Astrocyte of the spinal cord (primary cell): Measurements from ENCODE around the gene USP14.

Source experiments
- DNase-seq: peaks from one replicate; pipeline ENCODE4 v3.0.0; 2011; ENCODE audit warnings: low read depth, low spot score
- H3K4me3 ChIP-seq: 2 replicates; pipeline ENCODE4 v1.5.1; 2011; ENCODE audit warnings: low read depth, mild to moderate bottlenecking, low read length, moderate library complexity
- in situ Hi-C: cut with HindIII; loops from 2 replicates; pipeline ENCODE4 v1.10.0; 2017; ENCODE audit warnings: low sequenced_read_pairs
- TF ChIP-seq, protein P1 (sequence below): IDR thresholded peaks from 2 replicates; pipeline ENCODE4 v1.5.1; 2012; ENCODE audit warnings: low read depth, mild to moderate bottlenecking, low read length, inconsistent platforms

USP14 gene

DNA sequence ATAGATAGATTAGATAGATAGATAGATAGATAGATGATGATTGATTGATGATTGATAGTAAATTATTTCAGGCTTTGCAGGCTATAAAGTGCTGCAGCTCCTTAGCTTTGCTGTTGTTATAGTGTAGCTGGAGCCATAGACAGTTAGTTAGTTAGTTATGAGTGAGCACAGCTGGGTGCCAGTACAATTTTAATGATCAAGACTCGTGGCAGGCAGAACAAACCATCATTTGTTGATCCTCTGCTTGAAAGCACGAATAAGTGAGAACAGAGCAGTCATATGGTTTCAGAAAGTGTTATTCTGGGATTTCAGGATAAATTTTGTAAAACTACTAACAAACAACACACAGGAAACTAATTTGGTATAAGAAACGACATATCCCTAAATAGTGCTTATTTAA lies 55.6 kb downstream of the USP14 start:
- DNase-seq: no peak
- no peak overlapping the region for H3K4me3 ChIP-seq
- in situ Hi-C loops: no loop called here

DNA sequence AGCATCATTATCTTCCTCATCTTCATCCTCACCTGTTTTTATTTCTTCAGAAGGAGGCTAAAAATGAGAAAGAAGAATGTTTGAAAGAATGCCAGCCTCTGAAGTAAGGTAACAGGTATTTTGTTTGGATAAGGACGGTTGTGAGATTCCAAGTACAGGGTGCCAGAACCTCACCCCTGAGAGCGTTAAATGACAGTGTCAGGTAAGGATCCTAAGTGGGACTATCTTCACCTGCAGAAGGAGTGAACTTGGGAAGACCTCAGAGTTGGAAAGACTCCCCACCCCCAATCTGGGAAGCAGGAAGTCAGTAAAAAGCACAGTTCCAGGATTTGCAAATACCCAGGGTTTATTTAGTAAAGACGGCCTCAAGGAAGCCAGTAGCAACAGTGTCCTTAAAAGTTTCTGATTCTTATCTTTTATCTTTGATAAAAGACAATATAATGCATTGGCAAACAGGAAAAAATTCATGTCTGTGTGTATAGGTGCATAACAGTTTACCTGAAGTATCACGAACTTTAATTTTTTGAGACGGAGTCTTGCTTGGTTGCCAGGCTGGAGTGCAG lies 57.2 kb downstream of the USP14 start:
- no peak for DNase-seq
- TF ChIP-seq, protein P1, sequence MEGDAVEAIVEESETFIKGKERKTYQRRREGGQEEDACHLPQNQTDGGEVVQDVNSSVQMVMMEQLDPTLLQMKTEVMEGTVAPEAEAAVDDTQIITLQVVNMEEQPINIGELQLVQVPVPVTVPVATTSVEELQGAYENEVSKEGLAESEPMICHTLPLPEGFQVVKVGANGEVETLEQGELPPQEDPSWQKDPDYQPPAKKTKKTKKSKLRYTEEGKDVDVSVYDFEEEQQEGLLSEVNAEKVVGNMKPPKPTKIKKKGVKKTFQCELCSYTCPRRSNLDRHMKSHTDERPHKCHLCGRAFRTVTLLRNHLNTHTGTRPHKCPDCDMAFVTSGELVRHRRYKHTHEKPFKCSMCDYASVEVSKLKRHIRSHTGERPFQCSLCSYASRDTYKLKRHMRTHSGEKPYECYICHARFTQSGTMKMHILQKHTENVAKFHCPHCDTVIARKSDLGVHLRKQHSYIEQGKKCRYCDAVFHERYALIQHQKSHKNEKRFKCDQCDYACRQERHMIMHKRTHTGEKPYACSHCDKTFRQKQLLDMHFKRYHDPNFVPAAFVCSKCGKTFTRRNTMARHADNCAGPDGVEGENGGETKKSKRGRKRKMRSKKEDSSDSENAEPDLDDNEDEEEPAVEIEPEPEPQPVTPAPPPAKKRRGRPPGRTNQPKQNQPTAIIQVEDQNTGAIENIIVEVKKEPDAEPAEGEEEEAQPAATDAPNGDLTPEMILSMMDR: no peak
- H3K4me3 ChIP-seq: no peak overlapping the region
- in situ Hi-C loops: no loop called here

More for the DNA sequence above, 55.6 kb downstream of the USP14 start:
- TF ChIP-seq, protein P1: no peak

DNA sequence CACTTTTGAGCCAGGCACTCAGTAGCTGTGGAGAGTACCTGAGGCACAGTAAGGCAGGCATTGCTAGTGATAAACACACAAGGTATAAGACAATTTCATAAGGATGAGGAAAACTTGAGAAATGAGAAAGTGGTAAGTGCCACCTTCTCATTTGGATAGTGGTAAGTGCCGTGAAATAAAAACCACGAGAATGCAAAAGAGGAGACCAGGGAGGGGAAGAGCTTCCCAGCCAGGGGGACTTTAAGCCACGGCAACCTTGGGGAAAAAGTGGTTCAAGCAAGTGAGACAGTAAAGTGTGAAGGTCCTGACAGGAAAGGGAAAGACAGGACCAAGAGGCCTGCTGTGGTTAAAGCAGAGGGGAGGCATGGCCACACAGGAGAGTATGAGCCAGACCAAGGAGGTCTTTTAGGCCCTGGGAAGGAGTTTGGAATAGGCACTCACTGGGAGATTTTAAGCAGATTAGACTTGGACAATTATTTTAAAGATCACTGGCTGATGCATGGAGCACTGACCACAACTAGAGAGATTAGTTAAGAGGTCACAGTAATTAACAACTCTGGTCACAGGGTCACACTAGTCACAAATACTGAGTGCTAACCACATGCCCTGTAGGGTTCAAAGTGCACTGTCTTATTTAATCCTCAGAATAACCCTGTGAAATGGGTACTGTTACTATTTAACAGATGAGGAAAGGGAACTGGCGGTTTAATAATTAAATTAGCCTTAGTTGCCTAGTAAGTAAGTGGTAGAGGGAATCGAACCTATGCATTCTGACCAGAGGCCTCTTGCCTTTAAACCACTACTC lies 59.4 kb downstream of the USP14 start:
- no peak for DNase-seq
- TF ChIP-seq, protein P1: no peak
- H3K4me3 ChIP-seq: no peak overlapping the region
- in situ Hi-C loops: no loop called here

DNA sequence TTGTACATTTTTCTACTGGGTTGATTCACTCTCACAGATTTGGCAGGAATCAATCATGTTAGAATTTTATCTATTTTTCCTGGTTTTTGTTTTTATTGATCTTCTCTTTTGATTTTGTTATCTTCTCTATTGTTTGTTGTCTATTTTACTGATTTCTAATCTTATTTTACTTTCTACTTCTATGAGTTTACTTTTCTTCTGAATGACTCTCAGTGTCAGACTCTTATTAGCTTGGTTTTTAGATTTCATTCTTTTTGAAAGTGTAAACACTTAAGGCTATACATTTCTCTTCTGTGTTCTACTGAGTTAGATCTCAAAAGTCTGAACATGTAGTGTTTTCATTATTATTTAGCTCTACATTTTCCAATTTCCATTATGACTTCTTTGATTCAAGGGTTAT lies 62.4 kb downstream of the USP14 start:
- H3K4me3 ChIP-seq: no peak overlapping the region
- DNase-seq: no peak
- TF ChIP-seq, protein P1: no peak
- in situ Hi-C loops: no loop called here

DNA sequence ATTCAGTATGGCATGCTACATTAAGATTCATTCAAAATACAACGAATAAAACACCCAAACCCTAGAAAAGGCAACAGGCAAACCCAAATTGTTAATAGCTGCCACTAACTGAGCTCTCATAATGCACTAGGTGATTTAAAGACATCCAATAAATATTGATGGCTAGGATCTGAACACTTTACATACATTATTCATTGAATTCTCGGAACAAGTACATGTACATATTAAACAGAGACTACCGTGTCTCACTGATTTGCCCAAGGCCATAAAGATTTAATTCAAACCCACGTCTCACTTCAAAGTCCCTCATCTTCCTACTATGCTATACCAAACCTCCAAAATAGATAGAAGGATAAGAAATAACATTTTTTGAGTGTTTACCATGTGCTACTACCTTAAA lies 67.4 kb downstream of the USP14 start:
- no peak for DNase-seq
- H3K4me3 ChIP-seq: no peak overlapping the region
- TF ChIP-seq, protein P1: no peak
- in situ Hi-C loops: no loop called here

DNA sequence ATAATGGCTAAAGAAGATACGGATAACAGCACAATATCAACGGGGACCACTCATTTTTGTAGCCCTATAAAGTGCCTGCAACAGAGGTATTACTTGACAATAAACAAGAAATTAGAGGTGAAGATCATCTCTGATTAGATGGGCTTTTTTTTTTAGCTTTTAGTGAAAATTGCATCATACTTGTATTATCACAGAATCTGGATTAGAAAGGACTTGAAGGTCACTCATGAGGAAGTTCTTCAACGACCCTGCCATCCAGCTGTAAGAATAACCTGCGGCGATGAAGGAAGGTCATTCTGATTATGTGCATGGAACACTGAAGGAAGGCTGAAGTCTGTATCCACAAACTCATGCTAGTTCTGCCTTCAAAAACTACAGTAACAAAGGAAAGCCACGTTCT lies 69.0 kb downstream of the USP14 start:
- TF ChIP-seq, protein P1: no peak
- DNase-seq: no peak
- H3K4me3 ChIP-seq: no peak overlapping the region
- in situ Hi-C loops: no loop called here
